Measurements from ENCODE around the gene ZNF574.

The ZNF574 gene

GRCh38 chr19:42059196-42059595 lies 16.8 kb upstream of the ZNF574 start:
- DNase-seq (ENCODE audit: low read depth) = no peak

GRCh38 chr19:42060117-42060516 lies 15.8 kb upstream of the ZNF574 start:
- DNase-seq (ENCODE audit: low read depth) = no peak

- DNase-seq (ENCODE audit: low read depth) = no peak
Measured at GRCh38 chr19:42062381-42062780, 13.6 kb upstream of the ZNF574 start.

GRCh38 chr19:42064432-42064831 lies 11.5 kb upstream of the ZNF574 start:
- no peak for DNase-seq (ENCODE audit: low read depth)

GRCh38 chr19:42065051-42065450 lies 10.9 kb upstream of the ZNF574 start:
- DNase-seq (ENCODE audit: low read depth) = no peak

- no peak for DNase-seq (ENCODE audit: low read depth)
Measured at GRCh38 chr19:42065511-42065910, 10.5 kb upstream of the ZNF574 start.

- no peak for DNase-seq (ENCODE audit: low read depth)
Measured at GRCh38 chr19:42066075-42066754, 9.8 kb upstream of the ZNF574 start.

GRCh38 chr19:42067315-42067888 lies 8.6 kb upstream of the ZNF574 start:
- DNase-seq (ENCODE audit: low read depth) = no peak

- no peak for DNase-seq (ENCODE audit: low read depth)
Measured at GRCh38 chr19:42068361-42068755, 7.6 kb upstream of the ZNF574 start.

- DNase-seq (ENCODE audit: low read depth) = no peak
Measured at GRCh38 chr19:42068756-42069571, 7.0 kb upstream of the ZNF574 start.

- no peak for DNase-seq (ENCODE audit: low read depth)
Measured at GRCh38 chr19:42069619-42070351, 6.2 kb upstream of the ZNF574 start, which contains the start of gene GRIK5. Gene GRIK5, minus strand, starts transcription at chr19:42070206. Its CDS starts 4,436 bp downstream, at chr19:42065770.

- no peak for DNase-seq (ENCODE audit: low read depth)
Measured at GRCh38 chr19:42071247-42071646, 4.7 kb upstream of the ZNF574 start.

GRCh38 chr19:42074513-42075363 lies 1.2 kb upstream of the ZNF574 start:
- no peak for DNase-seq (ENCODE audit: low read depth)

- no peak for DNase-seq (ENCODE audit: low read depth)
Measured at GRCh38 chr19:42075364-42075615, 676 bp upstream of the ZNF574 start.

GRCh38 chr19:42076380-42076944 lies 496 bp downstream of the ZNF574 start:
- DNase-seq (ENCODE audit: low read depth) = peak; percentile 19

GRCh38 chr19:42078058-42078457 lies 2.1 kb downstream of the ZNF574 start:
- no peak for DNase-seq (ENCODE audit: low read depth)

GRCh38 chr19:42078538-42079275 lies 2.7 kb downstream of the ZNF574 start:
- DNase-seq (ENCODE audit: low read depth) = no peak

- no peak for DNase-seq (ENCODE audit: low read depth)
Measured at GRCh38 chr19:42079276-42079669, 3.3 kb downstream of the ZNF574 start.

- DNase-seq (ENCODE audit: low read depth) = no peak
Measured at GRCh38 chr19:42079886-42080763, 4.2 kb downstream of the ZNF574 start.

All from stimulated activated CD4-positive, alpha-beta T cell treated with anti-CD3 and anti-CD28 coated beads, Interleukin-2, amount 100 ng/mL, for 4 hours (primary cell).